ENCODE measurements around the gene NR4A1. TPM values are rescaled to one million over a fixed set of nuclear protein-coding genes. Genes with fewer than 3 reads are reported as not detected.
A peak's percentile ranks its signal among the peaks of the same experiment; 100 is the strongest.

NR4A1 gene
- total RNA-seq, 1 donor from 2014 or later = 67.0 TPM

DNA sequence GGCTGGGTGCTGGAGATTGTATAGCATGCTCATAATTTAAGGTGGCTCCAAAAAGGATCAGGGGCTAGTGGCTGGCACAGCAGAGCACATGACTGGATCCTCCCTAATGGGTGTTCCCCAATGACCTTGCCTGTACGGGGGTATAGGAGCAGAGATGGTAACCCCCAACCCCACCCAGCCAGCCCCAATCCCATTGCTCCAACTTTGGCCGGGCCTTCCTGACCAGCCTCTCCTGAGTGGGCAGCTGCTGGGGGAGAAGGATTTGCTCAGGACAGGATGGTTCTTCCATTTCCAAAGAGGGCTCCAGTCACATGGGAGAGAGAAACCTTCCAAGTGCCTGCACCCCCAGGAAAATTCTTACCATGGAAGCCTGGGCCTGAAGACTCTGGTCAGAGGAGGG is 15.3 kb upstream of the NR4A1 start:
- Histone ChIP-seq H3K4me3 (no peak overlapping the region), H3K9me3 (no peaks in the 10 kb centered on the region), H3K27me3 (no peaks in the 10 kb centered on the region), H3K27ac (no peak overlapping the region), H3K36me3 (no peaks in the 10 kb centered on the region), H3K4me1 (peaks cover 29% of the 10 kb centered on the region)
- intact Hi-C loops (cut with DNase I) = no loop called here
- ATAC-seq (no peak), DNase-seq (no peak)
- TF ChIP-seq CTCF (IDR thresholded peaks at IDR 0.05) = no peak

DNA sequence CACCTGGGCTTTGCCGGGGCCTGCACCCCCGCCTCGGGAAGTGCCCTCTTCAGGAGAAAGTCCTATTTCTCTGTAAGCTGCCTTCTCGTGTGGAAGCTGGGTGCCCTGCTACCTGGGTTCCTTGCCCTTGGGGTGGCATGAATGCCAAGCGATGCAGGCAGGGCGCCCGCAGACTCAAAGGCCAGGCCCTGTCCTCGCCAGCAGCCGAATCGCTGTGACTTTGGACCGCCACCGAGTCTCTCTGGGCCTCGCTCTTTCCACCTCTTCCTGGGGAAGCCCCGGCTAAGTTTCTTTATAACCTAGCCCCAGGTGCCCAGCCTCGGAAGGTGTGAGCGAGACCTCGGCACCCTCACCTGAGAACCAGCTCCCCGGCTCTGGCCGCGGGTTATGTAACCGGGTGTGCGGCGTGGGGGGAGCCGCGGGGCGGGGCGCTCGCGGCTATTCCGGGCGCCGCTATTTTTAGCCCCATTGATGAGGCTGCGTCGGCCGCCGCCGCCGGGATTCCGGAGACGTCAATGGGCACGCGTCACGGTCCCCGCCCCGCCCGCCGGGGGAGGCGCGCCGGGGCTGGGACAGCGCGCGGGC is 14.6 kb upstream of the NR4A1 start:
- intact Hi-C loops (cut with DNase I) = no loop called here
- Histone ChIP-seq H3K9me3 (no peaks in the 10 kb centered on the region), H3K36me3 (no peaks in the 10 kb centered on the region), H3K27ac (peak overlapping the region; percentile 73), H3K27me3 (no peaks in the 10 kb centered on the region), H3K4me1 (peaks cover 29% of the 10 kb centered on the region), H3K4me3 (peak overlapping the region; percentile 38)
- no peak for TF ChIP-seq CTCF (IDR thresholded peaks at IDR 0.05)
- ATAC-seq = peak; percentile 77
- DNase-seq = peak; percentile 94

DNA sequence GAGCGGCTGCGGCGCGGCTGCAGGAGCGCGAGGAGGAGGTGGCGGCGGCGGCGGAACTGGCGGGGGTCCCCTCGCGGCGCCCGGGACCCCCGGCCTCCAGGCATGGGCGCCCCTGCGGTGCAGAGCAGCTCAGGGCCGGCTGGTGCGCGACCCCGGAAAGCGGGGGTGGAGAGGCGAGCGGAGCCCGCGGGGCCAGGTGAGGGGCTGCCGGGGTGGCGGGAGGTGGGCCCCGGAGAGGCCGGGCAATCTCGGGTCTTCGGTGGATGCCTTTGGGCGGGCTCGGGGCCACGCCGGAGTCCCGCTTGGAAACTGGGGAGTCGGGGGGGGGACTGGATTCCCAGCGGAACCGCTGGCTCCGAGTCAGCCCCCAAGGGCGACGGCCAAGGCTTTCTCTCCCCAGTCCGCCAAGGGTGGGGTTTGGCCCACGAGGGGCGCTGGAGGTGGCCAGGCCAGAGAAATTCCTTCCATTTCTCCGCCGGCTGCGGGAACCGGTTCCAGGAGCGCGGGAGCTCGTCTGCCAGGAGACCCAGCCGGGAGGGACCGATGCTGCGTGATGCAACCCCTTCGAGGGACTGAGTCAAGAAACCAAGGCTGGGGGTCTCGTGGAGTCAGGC is 13.9 kb upstream of the NR4A1 start:
- DNase-seq = peak; percentile 76
- H3K36me3 ChIP-seq = no peaks in the 10 kb centered on the region
- intact Hi-C loops (cut with DNase I) = no loop called here
- H3K27me3 ChIP-seq = no peaks in the 10 kb centered on the region
- no peaks in the 10 kb centered on the region for H3K9me3 ChIP-seq
- no peak for ATAC-seq
- peaks cover 27% of the 10 kb centered on the region for H3K4me1 ChIP-seq
- peak overlapping the region; percentile 73 for H3K27ac ChIP-seq
- TF ChIP-seq CTCF (IDR thresholded peaks at IDR 0.05) = peak; percentile 15
- peak overlapping the region; percentile 60 for H3K4me3 ChIP-seq

DNA sequence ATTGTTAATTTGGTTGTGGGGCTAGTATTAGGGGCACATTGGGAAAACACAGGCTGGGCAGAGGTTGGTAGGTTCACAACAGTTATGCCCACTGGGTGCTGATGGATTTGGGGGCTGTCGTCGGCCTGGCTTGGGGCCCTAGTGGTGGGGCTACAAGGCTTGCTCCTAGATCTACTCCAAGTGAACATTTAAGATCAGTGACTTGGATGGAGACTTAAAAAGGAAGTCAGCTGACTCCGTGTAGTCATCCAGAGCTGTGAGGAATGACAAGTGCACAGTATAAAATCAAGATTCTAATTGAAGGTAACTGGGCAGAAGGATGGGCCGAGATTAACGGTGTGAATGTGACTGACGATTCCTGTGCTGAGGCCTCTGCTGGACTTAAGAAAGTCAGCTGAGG is 12.8 kb upstream of the NR4A1 start:
- intact Hi-C loops (cut with DNase I) = no loop called here
- no peak for TF ChIP-seq CTCF (IDR thresholded peaks at IDR 0.05)
- DNase-seq = no peak
- H3K4me1 ChIP-seq = peaks cover 27% of the 10 kb centered on the region
- no peaks in the 10 kb centered on the region for H3K9me3 ChIP-seq
- peak overlapping the region; percentile 30 for H3K27ac ChIP-seq
- H3K27me3 ChIP-seq = no peaks in the 10 kb centered on the region
- no peaks in the 10 kb centered on the region for H3K36me3 ChIP-seq
- ATAC-seq = no peak
- peak overlapping the region; percentile 21 for H3K4me3 ChIP-seq

DNA sequence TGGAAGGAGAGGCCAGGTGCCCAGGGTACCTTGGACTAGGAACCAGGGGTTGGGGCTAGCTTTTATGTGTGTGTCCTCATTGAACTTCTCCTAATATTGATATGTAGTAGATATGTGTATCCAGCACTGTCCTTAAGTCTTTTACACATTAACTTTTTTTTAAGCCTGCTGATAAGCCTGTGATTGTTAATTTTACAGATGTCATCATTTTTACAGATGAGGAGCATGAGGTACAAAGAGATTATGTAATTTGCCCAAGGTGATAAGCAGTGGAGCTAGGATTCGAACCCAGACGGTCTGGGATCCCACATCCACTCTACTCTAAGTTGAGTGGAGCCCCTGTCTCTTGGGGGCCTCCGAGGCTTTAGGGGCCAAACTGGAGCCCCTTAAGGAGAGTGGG is 10.2 kb upstream of the NR4A1 start:
- H3K27me3 ChIP-seq = no peaks in the 10 kb centered on the region
- no peak overlapping the region for H3K4me3 ChIP-seq
- H3K27ac ChIP-seq = no peak overlapping the region
- no peaks in the 10 kb centered on the region for H3K9me3 ChIP-seq
- no peak for TF ChIP-seq CTCF (IDR thresholded peaks at IDR 0.05)
- ATAC-seq = no peak
- no peak for DNase-seq
- peaks cover 43% of the 10 kb centered on the region for H3K4me1 ChIP-seq
- intact Hi-C loops (cut with DNase I) = no loop called here
- no peaks in the 10 kb centered on the region for H3K36me3 ChIP-seq
